NCI-H2171 (cell line): ENCODE measurements around the gene LAYN.

Experiments
- DNase-seq: peaks from one replicate; lab custom pipeline; 2025; lab: John Stamatoyannopoulos, UW

The LAYN gene

DNA sequence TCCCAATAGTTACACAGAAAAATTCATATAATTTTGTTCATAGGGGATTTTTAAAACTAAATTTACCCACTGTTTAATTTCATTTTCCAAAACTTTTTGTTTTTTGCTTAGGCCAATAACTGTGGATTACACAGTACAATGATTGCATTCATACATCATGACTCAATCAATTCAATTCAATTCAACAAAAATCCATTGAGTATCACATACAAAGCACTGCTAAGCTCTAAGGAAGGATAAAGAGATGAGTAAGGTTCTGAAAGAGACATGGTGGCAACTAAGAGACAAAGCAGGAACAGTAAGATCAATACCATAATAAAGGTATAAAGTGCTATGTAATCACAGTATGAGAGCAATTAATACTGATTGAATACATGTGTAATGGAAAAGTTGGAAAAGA lies 9.4 kb upstream of the LAYN start:
- DNase-seq, result no peak

GRCh38 chr11:111531687-111532364 lies 8.7 kb upstream of the LAYN start:
- no peak for DNase-seq

- no peak for DNase-seq
These were observed 8.2 kb upstream of the LAYN start for GRCh38 chr11:111532365-111532709.

- DNase-seq, result no peak
These were observed 5.2 kb upstream of the LAYN start for GRCh38 chr11:111535281-111535680.

DNA sequence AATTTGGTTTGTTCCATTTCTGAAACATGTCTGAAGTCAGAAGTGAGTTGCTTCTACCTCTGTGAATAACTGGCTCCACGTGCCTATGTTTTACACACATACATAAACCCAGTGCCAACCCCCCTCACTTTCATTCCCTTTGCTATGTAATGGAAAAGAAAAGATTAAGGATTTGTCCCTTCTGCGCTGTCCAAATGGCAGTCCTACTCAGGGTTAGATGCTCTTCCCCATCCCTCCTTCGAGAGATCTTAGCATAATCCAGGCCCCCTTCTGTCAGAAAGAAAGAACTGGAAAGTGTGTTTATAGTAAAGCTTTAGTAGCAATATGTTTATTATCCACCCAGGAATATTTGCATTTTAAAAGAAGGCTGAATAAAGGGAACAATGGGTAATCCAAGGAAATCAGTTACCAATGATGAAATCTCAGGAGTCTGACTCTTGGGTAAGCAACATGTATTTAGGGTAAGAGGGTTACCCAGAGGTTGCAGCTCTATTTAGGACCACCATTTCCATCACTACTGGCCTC lies 3.1 kb upstream of the LAYN start:
- DNase-seq, result no peak

DNA sequence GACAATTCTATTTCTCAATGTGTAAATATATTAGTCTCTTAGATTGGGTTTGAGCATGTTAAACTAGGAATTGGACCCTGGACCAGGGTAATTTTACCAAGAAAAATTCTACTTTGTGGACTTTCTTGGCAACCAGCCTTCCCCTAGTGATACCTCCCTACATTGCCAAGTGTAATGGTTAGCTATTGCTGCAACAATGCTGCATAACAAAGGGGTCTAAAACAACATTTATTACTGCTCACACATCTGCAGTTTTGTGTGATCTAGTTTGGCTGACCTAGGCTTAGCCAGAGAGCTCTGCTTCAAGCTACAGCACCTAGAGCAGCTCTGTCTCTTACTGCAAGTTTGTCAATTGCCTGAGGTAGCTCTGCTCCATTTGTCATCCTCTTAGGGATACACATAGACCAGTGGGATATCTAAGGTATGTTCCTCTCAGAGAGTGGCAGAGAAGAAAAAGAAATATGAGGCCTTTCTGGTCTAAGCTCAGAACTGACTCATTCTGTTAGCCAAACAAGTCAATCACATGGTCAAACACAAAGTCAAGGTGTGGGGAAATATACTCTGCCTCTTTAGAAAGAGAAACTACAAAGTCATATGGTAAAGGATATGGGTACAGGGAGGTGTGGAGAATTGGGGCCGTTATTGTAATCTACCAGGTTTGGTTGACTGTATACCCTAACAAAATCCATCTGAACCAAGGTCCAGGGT lies 2.0 kb upstream of the LAYN start:
- DNase-seq, result no peak

GRCh38 chr11:111539426-111540113 lies 950 bp upstream of the LAYN start:
- DNase-seq, result peak; percentile 19

- no peak for DNase-seq
These were observed 375 bp downstream of the LAYN start for GRCh38 chr11:111540937-111541253.

GRCh38 chr11:111541254-111542061 lies 938 bp downstream of the LAYN start:
- no peak for DNase-seq

DNA sequence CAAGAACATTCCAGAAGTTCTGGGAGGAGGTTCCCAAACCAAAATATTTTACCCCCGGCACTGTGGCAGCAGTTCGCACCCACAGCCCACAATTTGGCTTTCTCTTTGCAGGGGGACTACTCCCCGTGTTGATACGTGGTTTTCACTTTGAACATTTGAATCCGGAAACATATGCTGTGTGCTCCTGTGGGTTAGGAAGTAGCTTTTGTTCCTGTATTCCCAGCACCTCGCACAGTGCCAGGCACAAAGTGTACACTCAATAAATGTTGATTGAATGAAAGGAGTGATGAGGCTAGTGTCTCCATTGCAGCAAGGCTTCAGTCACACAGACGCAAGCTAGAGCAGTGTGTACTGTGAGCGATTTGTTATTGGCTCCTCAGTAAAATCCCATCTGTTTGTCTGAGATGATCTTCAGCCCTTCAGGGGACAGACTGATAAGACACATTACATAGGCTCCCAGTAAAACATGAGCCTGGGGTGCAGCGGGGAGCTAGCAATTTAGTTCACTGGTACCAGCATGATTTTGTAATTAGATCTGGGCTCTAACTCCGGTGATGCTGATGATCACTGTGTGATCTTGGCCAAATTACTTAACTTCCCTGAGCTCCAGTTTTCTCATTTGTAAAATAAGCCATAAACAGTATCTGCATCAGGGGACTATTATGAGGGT lies 2.2 kb downstream of the LAYN start:
- no peak for DNase-seq

DNA sequence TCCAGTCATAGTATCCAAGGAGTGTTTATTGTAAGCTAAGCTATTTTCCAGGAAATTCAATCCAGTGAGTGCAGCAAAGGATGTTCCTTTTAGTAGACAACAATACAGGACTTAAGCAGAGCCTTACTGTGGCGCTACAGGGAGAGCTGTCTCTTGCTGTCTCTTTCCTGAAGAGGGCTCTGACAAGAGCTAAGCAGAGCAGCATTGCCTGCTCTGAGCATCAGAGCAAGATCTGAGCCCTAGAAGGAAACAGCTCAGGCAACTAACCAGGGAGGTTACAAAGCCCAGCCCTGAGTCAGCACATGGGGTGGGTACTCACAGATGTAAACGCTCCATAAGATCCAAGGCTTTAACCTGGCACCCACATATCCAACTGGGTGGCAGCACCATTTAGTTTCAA lies 8.0 kb downstream of the LAYN start:
- no peak for DNase-seq

GRCh38 chr11:111549196-111549868 lies 8.8 kb downstream of the LAYN start:
- no peak for DNase-seq

DNA sequence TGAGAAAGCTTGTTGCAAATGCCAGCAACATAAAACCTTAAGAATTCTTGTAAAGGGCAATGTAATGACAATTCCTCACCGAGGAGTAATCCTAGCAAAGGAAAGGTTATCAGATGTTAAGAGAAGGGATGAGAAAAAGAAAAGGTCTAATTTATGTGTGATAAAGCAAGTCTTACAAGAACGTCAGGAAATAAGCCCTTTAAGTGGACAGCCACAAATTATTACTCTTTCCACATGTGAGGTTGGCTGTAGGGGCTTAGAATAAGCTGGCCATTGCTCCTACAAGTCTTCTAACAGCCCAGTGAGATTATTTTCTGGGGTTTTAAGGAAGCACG lies 9.3 kb downstream of the LAYN start:
- DNase-seq, result no peak

DNA sequence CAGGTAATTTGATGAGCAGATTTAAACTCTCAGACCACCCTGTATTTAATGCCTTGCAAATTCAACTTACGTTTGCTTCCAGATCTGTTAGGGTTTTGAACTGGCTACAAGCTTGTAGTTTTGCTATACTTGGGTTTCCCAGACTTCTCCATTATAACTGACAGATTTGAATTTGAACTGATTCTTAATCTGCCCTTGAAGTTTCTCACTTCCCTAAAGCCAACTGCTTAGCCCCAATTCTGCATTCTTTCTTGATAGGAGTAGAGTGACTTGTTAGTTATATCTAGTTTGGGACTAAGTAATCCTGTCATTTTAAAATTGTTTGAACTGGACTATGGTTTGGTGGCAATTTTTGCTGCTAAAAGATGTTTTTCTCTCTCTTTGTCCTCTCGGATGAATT lies 9.7 kb downstream of the LAYN start:
- DNase-seq, result no peak

DNA sequence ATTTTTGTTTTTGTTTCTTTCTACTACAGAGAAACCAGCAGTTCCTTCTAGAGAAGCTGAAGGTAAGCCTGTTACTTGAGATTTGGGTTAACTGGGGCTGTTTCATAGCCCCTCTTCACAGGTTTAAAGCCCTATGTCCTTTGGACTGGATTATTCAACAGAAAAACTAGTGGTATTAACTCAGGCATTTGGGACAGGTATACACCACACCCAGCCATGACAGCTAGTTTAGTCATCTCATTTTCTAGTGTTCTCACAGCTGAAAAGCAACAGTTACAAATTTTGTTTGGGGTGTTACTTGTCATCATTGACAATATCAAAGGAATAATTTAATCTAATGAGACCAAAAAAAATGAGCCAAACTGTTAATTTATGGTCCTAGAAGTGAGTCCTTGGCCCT lies 14.0 kb downstream of the LAYN start:
- DNase-seq, result no peak

DNA sequence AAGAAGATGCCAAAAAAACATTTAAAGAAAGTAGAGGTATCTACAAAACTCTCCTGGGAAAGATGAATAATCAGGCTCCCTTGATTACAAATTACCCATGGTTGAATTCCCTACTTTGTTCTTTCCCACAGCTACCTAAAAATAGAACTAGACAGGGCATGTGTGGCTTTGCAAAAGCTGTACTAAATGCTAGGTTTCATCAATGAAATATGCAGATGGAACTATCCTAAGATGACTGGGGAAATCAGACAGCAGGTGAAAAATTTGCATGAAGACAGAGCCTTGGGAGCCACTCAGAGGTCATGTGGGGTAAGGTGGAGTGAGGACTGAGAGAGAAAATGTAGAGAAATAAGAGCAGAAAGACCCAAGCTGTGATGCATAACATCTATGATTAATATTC lies 14.7 kb downstream of the LAYN start:
- no peak for DNase-seq

DNA sequence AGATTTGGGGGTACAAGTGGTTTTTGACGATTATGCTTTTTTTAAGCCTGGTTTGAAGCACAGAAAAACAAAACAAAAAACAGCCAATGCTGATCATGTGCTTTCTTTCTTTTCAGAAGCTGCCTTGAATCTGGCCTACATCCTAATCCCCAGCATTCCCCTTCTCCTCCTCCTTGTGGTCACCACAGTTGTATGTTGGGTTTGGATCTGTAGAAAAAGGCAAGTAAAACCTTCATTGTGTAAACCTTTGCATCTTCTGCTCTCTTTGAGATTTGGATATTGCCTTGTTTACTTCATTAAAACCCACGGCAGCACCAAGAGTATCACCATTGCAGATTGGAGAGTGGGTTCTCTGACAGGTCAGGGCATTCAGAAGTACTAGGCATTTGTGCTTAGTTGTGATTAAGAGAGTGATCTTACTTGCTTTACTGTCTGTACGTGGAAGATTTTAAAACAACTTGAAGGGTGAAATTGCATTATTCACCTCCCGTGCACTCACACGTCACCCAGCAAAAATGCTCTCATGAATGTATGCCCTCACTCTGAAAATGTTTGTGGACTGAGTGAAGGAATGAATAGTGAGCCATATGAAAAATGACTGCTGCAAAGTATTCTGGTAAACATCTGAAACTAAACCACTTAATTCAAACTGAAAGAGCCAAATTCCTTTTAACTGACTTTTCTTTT lies 17.0 kb downstream of the LAYN start:
- no peak for DNase-seq

- DNase-seq, result no peak
These were observed 19.4 kb downstream of the LAYN start for GRCh38 chr11:111559800-111560464.

- no peak for DNase-seq
These were observed 20.3 kb downstream of the LAYN start for GRCh38 chr11:111560800-111561199.

- DNase-seq, result no peak
These were observed 20.8 kb downstream of the LAYN start for GRCh38 chr11:111561306-111561705.
